Endothelial cell of umbilical vein (primary cell): ENCODE measurements around the gene CPA1. TPM values are rescaled to one million over a fixed set of nuclear protein-coding genes. Genes with fewer than 3 reads are reported as not detected.

ENCODE experiments used
- BruUV-seq: library from RNA; stranded (reverse); fragments of 400-500 nt; replicated peaks from 2 replicates; lab custom pipeline; 2021; lab: Mats Ljungman, UMichigan
- CTCF ChIA-PET: fragments of 300-600, 350-600 bp; sonication (Branson Sonifier 250); formaldehyde crosslinking; loops from one replicate; lab custom pipeline; 2021; ENCODE audit warnings: antibody characterized with exemption, inconsistent platforms; lab: Charles Lee
- POLR2A ChIA-PET: fragments of 300-600, 350-600 bp; sonication (Branson Sonifier 250); formaldehyde crosslinking; loops from one replicate; lab custom pipeline; 2021; ENCODE audit warnings: antibody characterized with exemption, inconsistent platforms; lab: Charles Lee
- DNase-seq: peaks from one replicate; pipeline ENCODE4 v3.0.0-alpha.2; 2011; ENCODE audit warnings: low read depth, low spot score
- FAIRE-seq: peaks from 2 replicates; lab custom pipeline; 2011; peaks lifted over from hg19 to GRCh38; lab: Jason Lieb, UNC
- H2AFZ ChIP-seq: 2 replicates; pipeline ENCODE4 v1.6.0; 2012; ENCODE audit warnings: low read depth, low read length, control low read depth, inconsistent platforms
- H3K27ac ChIP-seq: 2 replicates; pipeline ENCODE4 v1.5.1; 2011; ENCODE audit warnings: low read depth, mild to moderate bottlenecking, control low read depth, low read length, moderate library complexity; ENCODE audit not compliant: insufficient read depth
- H3K27me3 ChIP-seq, 2 experiments: 2 replicates each; pipeline versions ENCODE4 v1.6.0 to v1.6.1; 2011; ENCODE audit warnings: low read length in 2 of 2, mixed read lengths in 1 of 2; ENCODE audit not compliant: control insufficient read depth in 2 of 2, insufficient read depth in 2 of 2
- H3K36me3 ChIP-seq, 2 experiments: 2 replicates in 1 of 2; 3 replicates in 1 of 2; pipeline ENCODE4 v1.5.1; 2011; ENCODE audit warnings: low read length in 2 of 2, mild to moderate bottlenecking in 1 of 2, moderate library complexity in 1 of 2; ENCODE audit not compliant: control insufficient read depth in 2 of 2, insufficient read depth in 2 of 2; ENCODE audit errors: extremely low read depth in 1 of 2
- H3K4me1 ChIP-seq: 3 replicates; pipeline ENCODE4 v1.5.1; 2011; ENCODE audit warnings: mild to moderate bottlenecking, low read length; ENCODE audit not compliant: control insufficient read depth, insufficient read depth; ENCODE audit errors: extremely low read depth
- H3K4me2 ChIP-seq: 2 replicates; pipeline ENCODE4 v1.6.1; 2011; ENCODE audit warnings: low read length, control low read depth, mixed read lengths; ENCODE audit not compliant: insufficient read depth
- H3K4me3 ChIP-seq, 3 experiments: fragments of 200-600 bp in 1 of 3; sonication (generic), shearing (Covaris generic) in 1 of 3; replicated peaks in 1 of 3; 2 replicates each; pipeline ENCODE4 v1.5.1; 2011 to 2016; ENCODE audit warnings: control low read depth in 3 of 3, low read length in 3 of 3, mild to moderate bottlenecking in 2 of 3, inconsistent platforms in 1 of 3, low read depth in 1 of 3, moderate library complexity in 1 of 3; ENCODE audit not compliant: insufficient read depth in 1 of 3
- H3K79me2 ChIP-seq: 2 replicates; pipeline ENCODE4 v1.6.0; 2012; ENCODE audit warnings: low read length, inconsistent platforms; ENCODE audit not compliant: control insufficient read depth, insufficient read depth
- H3K9ac ChIP-seq: replicated peaks from 2 replicates; pipeline ENCODE3; 2011; ENCODE audit warnings: low read length, control low read depth; ENCODE audit not compliant: insufficient read depth; ENCODE audit errors: extremely low read depth
- H3K9me1 ChIP-seq: replicated peaks from 3 replicates; pipeline ENCODE4 v1.6.0; 2011; ENCODE audit warnings: mild to moderate bottlenecking, low read length; ENCODE audit not compliant: control insufficient read depth, insufficient read depth; ENCODE audit errors: extremely low read depth
- H3K9me3 ChIP-seq: replicated peaks from 2 replicates; pipeline ENCODE4 v1.5.1; 2012; ENCODE audit warnings: low read length, inconsistent platforms; ENCODE audit not compliant: control insufficient read depth, insufficient read depth
- H4K20me1 ChIP-seq: replicated peaks from 2 replicates; pipeline ENCODE3; 2011; ENCODE audit warnings: mild to moderate bottlenecking, low read length; ENCODE audit not compliant: control insufficient read depth, insufficient read depth; ENCODE audit errors: extremely low read depth
- CTCF ChIP-seq, 2 donors: IDR thresholded peaks; 1 replicate in 1 of 2; 2 replicates in 1 of 2; pipeline ENCODE4 v1.5.1; 2011; ENCODE audit warnings: low read length in 2 of 2, mild to moderate bottlenecking in 2 of 2, moderate library complexity in 2 of 2, control low read depth in 1 of 2, inconsistent platforms in 1 of 2, low read depth in 1 of 2; ENCODE audit not compliant: insufficient read depth in 1 of 2; ENCODE audit errors: extremely low read depth in 1 of 2
- EZH2 ChIP-seq: IDR thresholded peaks from 2 replicates; pipeline ENCODE4 v1.6.1; 2012; ENCODE audit warnings: borderline replicate concordance, low read depth, mild to moderate bottlenecking, moderate library complexity, low read length, inconsistent platforms; ENCODE audit not compliant: severe bottlenecking
- FOS ChIP-seq: IDR thresholded peaks from 2 replicates; pipeline ENCODE4 v1.6.1; 2011; ENCODE audit warnings: mild to moderate bottlenecking, low read length, moderate library complexity, borderline replicate concordance; ENCODE audit not compliant: insufficient read depth
- GATA2 ChIP-seq: IDR thresholded peaks from 2 replicates; pipeline ENCODE4 v1.7.0; 2011; ENCODE audit warnings: low read depth, mild to moderate bottlenecking, moderate library complexity, mixed read lengths, low read length; ENCODE audit not compliant: insufficient read length, insufficient read depth
- JUN ChIP-seq: IDR thresholded peaks from 2 replicates; pipeline ENCODE4 v1.6.1; 2011; ENCODE audit warnings: borderline replicate concordance, low read depth; ENCODE audit not compliant: insufficient read length, insufficient read depth
- MYC ChIP-seq: IDR thresholded peaks from one replicate; pipeline ENCODE4 v1.6.1; 2011; ENCODE audit warnings: mild to moderate bottlenecking, low read depth, low read length
- POLR2A ChIP-seq: IDR thresholded peaks from 2 replicates; pipeline ENCODE4 v1.6.1; 2012; ENCODE audit warnings: low read depth, mild to moderate bottlenecking, control low read depth, low read length
- POLR2AphosphoS5 ChIP-seq: IDR thresholded peaks from 2 replicates; pipeline ENCODE4 v1.6.1; 2012; ENCODE audit warnings: low read depth, mild to moderate bottlenecking, control low read depth, low read length, moderate library complexity; ENCODE audit not compliant: insufficient read depth
- dilution Hi-C: fragments of 300-500 bp; cut with MboI; formaldehyde crosslinking; loops from one replicate; pipeline ENCODE4 v1.15.0; 2019; ENCODE audit warnings: low sequenced_read_pairs; ENCODE audit not compliant: extremely low pct_ligation_motif_present
- intact Hi-C: fragments of 100-400 bp; cut with micrococcal nuclease; formaldehyde crosslinking; loops from one replicate; pipeline ENCODE4 v1.10.0; 2022
- polyA plus RNA-seq, 4 experiments: library from polyadenylated mRNA; depleted of rRNA in 3 of 4; stranded (reverse) in 3 of 4; unstranded in 1 of 4; fragments of >200 nt; gene quantifications; 2 replicates each; pipeline versions ENCODE4 v1.2.1 to v1.2.3, GENCODE V29; 2011 to 2012; ENCODE audit warnings: missing spikeins in 1 of 4
- total RNA-seq: library from RNA; stranded (reverse); gene quantifications from 2 replicates; pipeline ENCODE4 v1.2.3, GENCODE V29; 2021
- TF ChIP-seq, protein P1 (sequence below): IDR thresholded peaks from 2 replicates; pipeline ENCODE4 v1.6.1; 2011; ENCODE audit not compliant: insufficient read depth, insufficient read length

Gene CPA1
- total and polyA plus RNA-seq, 2 donors (not counting 3 experiments of a cell fraction or from before 2014, with no cell fraction given) = not detected

GRCh38 chr7:130351791-130352090 is 28.6 kb upstream of the CPA1 start:
- Histone ChIP-seq H3K4me1 (peaks cover 4% of the 10 kb centered on the region), H3K4me3 (no peak overlapping the region), H3K4me2 (no peak overlapping the region), H4K20me1 (no peaks in the 10 kb centered on the region), H3K79me2 (no peaks in the 10 kb centered on the region), H3K27me3 (no peaks in the 10 kb centered on the region), H3K9me1 (no peaks in the 10 kb centered on the region), H2AFZ (no peak overlapping the region), H3K27ac (no peak overlapping the region), H3K9ac (no peak overlapping the region), H3K9me3 (no peaks in the 10 kb centered on the region), H3K36me3 (no peaks in the 10 kb centered on the region)
- no peak for DNase-seq
- FAIRE-seq = no peak
- TF ChIP-seq EZH2 (no peak), CTCF (IDR thresholded peaks at IDR 0.05; ENCODE audit: extremely low read depth in 1 of 2, insufficient read depth in 1 of 2, low read depth in 1 of 2, low read length in 2 of 2) (no peak), MYC (no peak), FOS (no peak), POLR2AphosphoS5 (no peak), GATA2 (no peak), JUN (no peak), POLR2A (no peak)
- TF ChIP-seq, protein P1, sequence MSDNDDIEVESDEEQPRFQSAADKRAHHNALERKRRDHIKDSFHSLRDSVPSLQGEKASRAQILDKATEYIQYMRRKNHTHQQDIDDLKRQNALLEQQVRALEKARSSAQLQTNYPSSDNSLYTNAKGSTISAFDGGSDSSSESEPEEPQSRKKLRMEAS = no peak
- ChIA-PET CTCF (no interaction called here), POLR2A (no interaction called here)
- dilution Hi-C loops (no loop called here), intact Hi-C loops (no loop called here)
- BruUV-seq = no TSS peak
